ENCODE results near the gene MTERF2.

Gene MTERF2

DNA sequence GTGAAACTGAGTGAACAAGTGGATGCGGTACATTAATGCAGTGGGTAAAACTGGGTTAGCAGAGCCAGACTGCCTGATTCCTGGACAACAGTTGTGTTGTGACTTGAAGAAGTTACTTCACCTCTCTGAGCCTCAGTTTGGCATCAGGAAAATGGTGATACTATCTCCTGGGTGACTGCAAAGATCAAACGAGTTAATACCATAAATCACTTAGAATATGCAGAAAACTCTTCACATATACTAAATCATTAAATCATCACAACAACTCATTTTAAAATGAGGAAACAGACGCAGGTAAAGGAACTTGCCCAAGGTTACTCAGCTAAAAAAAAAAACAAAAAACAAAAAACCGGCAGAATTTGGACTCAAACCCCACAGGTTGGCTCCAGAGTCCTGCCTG is 811 bp downstream of the MTERF2 start:
- DNase-seq = no peak

DNA sequence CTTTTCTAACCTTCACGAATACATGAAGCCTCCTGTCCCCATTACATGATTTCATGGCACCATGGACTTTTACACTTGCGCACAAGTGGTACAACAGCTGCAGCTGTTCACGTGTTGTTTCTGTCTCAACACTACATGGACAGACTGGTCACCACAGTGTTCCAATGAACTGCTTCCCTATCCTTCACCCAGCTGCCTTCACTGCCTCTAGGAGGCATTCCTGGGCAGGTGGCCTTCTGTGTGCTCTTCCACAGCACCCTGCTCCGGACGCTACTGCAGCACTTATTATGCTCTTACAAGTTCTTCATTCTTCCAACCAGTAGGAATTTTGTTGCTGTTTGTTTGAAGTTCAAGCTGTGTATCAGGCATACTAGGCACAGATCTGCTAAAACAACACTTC is 1.5 kb downstream of the MTERF2 start:
- DNase-seq = no peak

DNA sequence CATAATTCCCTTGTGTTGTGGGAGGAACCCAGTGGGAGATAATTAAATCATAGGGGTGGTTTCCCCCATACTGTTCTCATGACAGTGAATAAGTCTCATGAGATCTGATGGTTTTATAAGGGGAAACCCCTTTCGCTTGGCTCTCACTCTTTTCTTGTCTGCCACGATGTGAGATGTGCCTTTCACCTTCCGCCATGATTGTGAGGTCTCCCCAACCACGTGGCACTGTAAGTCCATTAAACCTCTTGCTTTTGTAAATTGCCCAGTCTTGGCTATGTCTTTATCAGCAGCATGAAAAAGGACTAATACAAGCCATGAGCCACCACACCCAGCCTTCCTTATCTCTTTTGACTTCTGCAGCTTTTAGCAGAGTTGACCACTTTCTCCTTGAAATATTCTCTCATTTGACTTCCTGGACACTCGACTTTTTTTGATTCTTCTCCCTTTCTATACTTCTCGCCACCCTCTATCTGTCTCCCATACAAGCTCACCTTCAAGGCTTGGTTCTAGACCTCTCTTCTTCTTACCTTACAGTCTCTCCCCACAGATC is 2.3 kb downstream of the MTERF2 start:
- DNase-seq = no peak

DNA sequence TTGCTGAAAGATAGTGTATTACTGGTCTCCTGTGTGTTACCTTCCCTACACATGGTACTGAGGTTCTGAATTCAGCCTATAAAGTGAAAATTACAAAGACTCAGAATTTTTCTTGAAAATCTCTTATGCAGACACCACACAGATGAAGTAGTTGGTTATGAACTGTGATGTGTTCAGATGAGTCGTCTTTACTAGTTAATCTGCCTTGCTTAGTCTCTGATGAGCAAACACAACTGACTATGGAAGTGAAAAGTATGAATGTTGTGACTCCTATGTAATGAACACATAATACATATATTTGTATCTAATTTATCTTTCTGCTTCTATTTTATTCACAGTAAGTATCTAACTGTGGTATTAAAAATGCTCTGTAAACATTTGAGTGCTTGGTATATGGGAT is 4.7 kb downstream of the MTERF2 start:
- no peak for DNase-seq

DNA sequence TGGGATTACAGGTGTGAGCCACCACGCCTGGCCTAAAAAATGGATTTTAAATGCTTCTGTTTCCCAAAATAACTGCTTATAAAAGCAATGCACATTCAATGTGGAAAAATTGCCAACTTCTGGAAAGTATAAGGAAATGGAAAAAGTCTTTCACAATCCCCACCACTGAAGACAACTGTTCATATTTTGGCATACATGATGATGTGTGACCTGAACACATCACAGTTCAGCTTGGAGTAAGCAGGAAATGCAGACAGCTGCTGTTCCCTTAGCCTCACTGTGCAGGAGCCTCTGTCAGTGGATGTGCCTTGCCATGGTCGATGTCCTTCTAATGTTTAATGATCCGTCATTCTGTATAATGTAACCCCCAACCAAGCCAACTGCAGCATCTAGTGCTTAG is 5.2 kb downstream of the MTERF2 start:
- DNase-seq = no peak

DNA sequence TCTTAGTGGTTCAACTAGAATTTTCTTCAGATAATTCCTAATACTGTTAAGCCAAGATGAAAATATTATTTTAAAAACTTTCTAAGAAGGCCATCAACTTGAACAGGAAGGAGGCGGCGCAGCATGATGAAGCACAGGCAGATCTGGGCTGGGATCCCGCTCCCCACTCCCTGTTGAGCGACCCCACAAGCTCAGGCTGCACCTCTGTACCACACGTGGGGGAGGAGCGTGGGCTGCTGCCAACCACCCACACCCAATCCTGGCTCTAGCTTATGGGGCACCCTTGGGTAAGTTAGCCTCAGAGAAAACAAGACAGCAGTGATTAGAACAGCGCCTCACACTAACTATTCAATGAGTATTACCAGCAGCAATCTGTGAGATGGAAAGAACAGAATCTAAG is 6.0 kb downstream of the MTERF2 start:
- no peak for DNase-seq

DNA sequence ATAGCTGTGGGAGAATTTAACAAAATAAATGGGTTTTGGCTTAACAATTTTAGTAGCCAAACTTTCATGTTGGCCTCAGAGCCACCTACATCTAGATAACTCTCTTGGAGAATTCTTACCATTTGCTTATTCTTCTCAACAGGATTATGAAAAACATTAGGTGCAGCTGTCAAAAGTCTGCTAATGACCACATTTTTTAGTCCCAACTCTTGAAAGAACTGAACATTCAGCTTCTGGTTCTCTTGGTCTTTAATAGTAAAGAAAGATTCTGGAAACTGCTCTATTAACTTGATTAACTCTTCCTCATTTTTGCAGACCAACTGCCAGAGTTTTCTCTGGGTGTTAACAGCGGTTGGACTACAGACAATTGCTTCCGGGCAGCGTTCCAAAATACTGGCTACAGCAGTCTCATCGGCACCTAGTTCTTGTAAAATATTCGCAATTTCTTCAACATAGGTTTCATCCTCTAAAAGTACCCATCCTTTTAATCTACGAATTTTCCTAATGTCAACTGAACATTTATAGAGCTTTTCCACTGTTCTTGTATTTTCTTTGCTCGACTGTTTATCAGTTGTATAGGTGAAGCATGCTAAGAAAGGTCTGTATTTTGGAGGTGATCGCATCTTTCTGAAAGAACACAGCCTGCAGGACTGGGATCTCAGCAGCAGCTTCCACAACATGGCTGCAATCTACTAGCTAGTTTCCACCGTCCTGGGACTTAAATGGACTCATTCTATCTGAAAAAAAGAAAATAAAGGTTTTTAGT is 8.7 kb downstream of the MTERF2 start:
- peak; percentile 32 for DNase-seq

DNA sequence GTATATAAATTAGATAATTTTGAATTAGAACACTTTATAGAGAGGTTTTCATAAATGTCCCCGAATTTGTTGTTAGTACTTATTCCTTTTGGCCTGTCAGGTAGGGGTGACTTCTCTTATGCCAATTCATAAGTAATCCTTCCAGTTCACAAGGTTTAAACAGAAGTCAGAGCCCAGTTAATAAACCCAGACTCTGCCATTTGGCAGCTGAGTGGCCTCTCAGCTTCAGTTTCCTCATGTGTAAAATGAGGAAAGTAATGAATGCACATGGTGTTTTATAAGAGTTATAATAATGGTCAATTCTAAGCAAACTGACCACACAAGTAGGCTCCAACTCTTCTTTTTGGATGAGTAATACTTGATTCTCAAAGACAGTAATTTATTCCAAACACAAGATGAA is 10.3 kb downstream of the MTERF2 start:
- DNase-seq = no peak

DNA sequence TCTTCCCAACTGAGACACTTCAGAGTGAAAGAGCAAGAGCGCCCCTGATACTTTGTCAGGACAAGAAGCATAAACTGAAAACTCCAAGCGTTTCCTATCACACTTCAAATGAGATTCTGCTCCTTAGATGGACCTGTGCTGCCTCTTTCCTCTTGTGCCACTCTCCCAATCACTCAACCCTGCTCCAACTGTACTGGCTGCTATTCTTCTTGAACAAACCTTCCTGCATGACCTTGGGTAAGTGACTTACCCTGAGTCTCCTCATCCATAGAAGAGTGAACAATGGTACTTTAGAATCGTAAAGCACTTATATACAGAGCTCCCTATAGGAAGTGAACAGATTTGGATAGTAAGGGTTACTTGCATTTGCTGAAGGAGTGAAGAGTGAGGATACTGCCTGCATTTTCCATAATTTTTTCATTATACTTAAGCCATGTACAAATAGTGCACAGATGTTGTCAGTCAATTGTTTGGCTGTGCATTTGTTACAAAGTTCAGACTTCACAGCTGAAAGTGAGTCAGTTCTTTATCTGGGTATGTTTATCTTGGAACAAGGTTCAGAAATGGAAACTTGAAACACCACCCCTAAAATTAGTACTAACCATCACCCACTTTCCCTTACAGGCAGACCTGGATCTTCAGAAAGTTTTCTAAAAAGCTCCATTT is 10.8 kb downstream of the MTERF2 start:
- no peak for DNase-seq

DNA sequence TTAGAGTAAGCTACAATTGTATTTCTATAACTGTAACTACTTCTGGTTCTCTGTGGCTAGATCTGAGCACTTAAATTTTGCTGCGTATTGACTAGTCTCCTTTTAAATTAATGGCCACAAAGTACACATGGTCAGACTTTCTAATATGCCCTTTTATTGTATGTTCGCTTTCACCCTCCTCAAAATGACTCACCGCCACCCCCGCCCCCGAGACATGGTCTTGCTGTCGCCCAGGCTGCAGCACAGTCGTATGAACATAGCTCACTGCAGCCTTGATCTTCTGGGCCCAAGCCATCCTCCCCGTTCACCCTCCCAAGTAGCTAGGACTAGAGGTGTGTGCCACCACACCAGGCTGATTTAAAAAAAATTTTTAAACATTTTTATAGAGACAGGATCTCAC is 11.8 kb downstream of the MTERF2 start:
- DNase-seq = no peak

DNA sequence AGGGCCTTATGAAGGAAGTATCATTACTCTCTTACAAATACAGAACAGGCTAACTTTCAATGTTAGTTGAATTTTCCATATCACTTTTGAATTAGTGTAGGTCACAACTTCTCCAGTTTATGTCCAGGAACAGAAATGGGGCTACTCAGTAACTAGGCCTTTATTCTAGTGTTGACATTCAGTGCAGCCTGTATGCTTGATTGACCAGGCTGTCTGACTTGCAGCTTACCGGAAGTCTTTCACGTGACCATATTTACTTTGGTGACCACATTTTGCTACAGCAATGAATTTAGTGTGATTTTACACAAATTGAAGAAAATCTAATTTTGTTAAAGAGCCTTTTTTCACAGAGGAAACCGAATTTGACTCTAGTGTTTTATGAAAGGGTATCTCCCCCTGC is 12.4 kb downstream of the MTERF2 start:
- DNase-seq = no peak

DNA sequence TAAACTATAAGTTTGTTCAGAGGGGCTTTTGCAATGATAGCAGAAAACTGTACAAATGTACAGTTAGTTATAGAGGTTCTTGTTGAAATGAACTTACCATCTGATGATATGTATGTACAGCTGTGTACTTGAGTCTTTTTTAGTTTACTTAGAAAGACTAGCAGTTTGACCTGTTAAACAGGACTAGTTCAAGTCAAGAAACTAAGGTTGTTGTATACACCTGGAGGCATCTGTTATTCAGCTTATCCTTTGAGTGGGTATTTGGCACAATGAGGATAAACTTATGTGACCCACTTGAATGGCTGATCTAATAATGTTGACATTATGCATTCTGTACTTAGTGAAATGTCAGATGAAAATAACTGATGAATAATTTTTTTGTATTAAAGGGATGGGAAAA is 13.4 kb downstream of the MTERF2 start:
- DNase-seq = no peak

DNA sequence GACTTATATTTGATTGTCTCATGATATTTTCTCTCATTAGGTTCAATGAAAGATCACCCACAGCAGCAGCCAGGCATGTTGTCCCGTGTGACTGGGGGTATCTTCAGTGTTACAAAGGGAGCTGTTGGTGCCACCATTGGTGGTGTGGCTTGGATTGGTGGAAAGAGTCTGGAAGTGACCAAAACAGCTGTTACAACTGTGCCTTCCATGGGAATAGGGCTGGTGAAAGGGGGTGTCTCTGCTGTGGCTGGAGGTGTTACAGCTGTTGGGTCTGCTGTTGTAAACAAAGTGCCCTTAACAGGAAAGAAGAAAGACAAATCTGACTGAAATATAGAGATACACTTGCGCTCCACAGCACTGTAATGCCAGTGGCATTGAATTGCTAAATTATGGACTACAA is 15.9 kb downstream of the MTERF2 start:
- DNase-seq = no peak

DNA sequence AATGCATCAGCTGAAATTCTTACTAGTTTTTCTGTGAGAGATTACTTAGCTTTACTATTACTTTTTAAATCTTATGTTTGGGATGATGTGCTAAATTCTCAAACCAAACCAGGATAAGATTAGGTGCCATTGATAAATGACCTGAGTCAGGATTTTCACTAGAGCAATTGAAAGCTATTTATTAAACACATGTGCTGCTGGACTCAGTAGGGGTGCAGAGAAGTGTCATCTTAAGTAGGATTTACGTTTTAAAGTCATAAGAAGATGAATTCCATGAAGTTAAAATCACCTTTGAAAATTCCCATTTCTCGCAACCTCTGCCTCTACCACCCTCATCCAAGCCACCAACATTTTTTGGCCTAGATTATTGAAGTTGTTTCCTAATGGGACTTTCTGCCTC is 22.4 kb downstream of the MTERF2 start:
- DNase-seq = no peak

DNA sequence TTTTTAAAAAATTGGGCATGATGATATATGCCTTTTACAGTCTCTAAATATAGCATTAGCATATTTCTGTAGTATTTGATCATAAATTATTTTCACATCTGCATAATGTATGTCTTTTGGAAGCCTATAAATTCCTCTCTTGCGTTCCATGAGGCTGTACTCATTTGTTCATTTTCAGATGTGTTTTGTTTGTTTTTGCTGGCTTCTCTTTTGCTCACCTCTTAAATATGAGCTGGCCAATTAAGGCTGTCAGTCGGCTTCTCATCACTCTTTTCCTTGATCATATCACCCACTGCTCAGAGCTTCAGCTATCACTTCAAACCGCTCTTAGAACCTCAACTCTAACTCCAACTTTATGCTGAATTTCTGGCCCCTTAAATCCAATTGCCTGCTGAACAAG is 24.7 kb downstream of the MTERF2 start:
- DNase-seq = no peak

DNA sequence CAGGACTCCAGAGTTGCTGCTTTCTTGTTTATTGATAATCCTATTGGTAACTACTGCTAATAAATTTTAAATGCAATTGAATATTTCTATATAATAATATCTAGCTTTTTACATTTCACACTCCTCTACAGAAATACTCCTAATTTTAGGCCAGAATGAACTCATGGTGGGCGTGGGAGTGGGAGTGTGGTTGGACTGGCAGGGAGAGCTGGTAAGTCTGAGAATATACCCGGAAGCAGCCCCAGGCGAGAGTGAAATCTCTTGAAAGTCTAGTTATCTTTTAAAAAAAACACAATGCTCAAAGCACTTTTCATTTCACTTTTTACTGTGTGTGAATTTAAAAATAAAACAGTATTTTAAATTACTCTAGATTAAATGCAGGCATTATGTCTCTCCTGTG is 26.5 kb downstream of the MTERF2 start:
- DNase-seq = no peak

DNA sequence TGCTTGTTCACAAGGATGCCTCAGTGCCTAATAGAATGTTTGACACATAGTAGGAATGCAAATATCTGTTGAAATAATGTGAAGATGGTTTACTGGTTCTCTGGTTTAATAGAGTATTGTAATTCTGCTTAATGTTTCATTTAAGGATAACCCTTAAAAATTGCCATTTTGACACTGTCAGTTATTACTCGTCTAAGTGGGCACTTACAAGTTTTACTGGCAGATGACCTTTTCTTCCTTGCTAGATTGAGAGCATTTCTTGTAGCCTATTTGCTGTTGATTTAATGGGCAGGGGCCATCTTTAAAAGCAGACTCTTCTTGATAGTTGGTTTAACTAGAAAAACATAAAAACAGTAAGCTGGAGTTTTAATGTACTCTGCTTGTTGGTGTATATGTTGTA is 29.4 kb downstream of the MTERF2 start:
- DNase-seq = no peak

DNA sequence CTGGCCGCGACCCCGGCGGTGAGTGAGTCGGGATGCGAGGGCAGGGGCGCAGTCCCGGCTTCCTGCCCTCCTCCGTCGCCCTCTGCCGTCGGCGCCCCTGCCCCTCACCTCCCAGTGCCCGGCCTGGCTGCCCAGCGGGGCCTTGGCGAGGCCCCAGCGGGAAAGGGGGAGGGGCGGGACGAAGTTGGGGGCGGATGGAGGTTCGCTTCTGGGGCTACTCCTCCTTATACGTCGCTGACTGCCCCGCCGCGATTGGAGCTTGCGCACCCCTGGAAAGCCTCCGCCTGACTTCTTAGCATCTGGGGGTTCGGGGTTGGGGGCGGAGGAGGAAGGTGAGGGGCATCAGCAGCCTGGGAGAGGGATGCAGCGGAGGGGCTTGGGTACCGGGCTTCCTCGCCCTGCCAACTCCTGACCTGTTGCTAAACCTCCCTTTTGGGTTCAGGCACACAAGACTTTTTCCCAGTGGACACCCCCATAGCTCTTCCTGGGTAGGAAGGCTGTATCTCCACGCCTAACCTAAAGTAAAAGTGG is 30.8 kb downstream of the MTERF2 start:
- DNase-seq = no peak

DNA sequence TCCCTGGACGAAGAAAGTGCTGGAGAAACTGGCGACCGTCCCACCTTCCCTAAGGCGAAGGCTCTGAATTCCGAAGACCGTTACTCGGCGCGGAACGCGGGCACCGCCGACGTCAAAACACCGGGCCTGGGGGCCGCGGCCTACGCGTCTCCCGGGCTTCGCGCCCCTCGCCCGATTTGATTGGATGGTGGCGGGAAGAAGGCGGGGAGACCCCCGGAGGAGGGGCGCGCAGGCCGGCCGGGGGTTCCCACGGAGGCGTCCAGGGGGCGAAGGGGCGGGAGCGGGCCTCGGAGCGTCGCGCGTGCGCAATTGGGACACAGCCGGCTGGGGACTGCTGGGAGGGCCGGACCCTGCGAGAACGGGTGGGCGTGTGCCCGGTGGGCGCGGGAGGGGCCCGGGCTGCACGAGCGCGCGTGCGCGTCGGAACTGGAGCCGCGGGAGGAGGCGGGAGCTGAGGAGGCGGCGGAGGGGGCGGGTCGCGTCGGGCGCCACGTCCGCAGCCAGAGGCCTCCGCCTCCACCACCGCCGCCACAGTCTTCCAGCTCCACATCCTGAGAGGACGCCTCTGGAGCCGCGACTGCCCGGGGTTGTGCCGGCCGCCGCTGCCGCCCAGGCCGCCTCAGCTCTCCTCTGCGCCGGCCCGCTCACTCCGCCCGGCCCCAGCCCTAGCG is 31.4 kb downstream of the MTERF2 start, which contains the start of gene TMEM263:
TMEM263 (plus strand) TSS at position 531 of the 671 bp plus-strand sequence. CDS start 11,210 bp downstream, outside the sequence.
- DNase-seq = peak; percentile 90

DNA sequence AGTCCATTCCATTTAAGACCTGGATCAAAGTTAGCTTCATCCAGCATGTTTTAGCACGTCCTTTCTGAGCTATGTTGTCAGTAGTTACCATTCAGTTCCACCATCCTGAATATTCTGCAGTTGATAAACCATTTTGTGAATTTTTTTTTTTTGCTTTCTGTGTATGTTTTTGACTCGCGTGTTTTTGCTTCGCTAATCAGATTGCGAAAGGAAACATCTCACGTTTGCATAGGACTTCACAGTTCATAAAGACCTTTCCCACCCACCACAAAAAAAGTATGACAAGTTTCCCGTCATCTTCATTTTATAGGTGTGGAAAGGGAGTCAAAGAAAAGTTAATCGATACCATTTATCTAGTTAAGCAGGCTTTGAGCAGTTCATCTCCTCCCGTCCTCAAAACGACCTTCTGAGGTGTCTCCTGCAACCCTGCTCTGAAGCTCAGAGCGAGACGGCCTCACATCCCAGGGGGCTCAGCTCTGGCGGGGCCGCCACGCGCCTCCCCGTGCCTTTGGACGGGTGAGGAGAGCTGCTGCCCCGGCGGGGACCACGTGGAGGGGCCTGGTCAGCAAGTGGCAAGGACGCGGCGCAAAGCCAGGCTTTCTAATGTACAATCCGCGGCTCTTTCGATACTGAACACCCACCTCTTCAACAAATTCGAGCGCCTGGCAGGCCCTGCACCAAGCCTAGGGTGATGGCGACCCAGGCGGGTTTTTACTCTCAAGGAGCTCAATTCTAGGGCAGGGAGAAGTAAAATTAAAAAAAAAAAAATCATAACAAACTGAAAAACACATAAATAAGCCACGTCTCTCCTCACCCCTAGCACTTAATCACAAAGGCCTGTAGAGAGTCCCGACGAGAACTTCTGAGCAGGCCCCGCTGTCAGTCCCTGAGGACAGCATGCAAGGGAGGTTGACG is 32.2 kb downstream of the MTERF2 start:
- DNase-seq = no peak

DNA sequence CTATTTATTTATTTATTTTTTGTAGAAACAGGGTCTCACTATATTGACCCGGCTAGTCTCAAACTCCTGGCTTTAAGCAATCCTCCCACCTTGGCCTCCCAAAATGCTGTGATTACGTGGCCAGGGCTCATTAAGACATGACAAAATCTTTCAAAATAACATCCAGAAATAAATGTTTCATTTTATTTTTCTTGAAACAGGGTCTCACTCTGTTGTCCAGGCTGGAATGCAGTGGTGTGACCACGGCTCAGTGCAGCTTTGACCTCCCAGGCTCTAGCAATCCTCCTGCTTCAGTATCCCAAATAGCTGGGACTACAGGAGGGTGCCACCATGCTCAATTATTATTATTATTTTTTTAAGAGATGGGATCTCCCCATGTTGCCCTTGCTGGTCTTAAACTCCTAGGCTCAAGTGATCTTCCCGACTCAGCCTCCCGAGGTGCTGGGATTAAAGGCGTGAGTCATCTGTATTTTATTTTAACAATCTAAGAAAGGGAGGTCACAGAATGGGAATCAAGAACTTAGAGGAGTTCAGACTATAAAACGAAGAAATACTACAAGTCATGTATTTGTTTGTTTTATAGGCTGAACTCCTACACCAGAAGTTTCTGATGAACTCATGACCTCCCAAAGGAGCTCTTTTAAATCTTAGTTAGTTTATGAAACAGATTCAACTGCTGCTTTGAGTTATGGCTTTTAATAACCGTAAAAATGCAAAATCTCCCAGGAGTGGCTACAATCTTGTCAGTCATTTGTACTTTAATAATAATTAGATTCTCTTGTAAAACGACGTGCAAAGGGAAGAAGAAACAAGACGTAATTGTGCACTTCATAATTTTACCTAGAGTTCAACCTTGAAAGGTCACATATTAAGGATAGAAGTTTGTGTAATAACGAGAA is 33.3 kb downstream of the MTERF2 start:
- no peak for DNase-seq
